CD4-positive, CD25-positive, alpha-beta regulatory T cell (primary cell): ENCODE measurements around the gene FAM20C. TPM values are rescaled to one million over a fixed set of nuclear protein-coding genes. Genes with fewer than 3 reads are reported as not detected.

Source experiments
- ATAC-seq, 2 donors: fragments of 150-1000 bp; cut with Tn5 transposase; one replicate each; pipeline ENCODE4 v1.10.0; 2021; ENCODE audit warnings: low read depth in 2 of 2, moderate number of reproducible peaks in 2 of 2, moderate library complexity in 1 of 2
- DNase-seq, 3 donors: peaks; one replicate each; pipeline versions ENCODE4 v3.0.0 to v3.0.0-alpha.2; 2012 to 2022; ENCODE audit warnings: mixed read lengths in 1 of 3
- H3K27ac ChIP-seq: one replicate; pipeline ENCODE4 v1.7.0; 2013; ENCODE audit warnings: mild to moderate bottlenecking, low read length; ENCODE audit not compliant: insufficient read depth, poor library complexity, severe bottlenecking
- H3K27me3 ChIP-seq: one replicate; pipeline ENCODE4 v1.7.0; 2013; ENCODE audit warnings: low read length; ENCODE audit not compliant: control insufficient read depth, insufficient read depth
- H3K36me3 ChIP-seq: one replicate; pipeline ENCODE4 v1.7.0; 2013; ENCODE audit warnings: mild to moderate bottlenecking, low read length, moderate library complexity; ENCODE audit not compliant: control insufficient read depth, insufficient read depth
- H3K4me1 ChIP-seq: 2 replicates; pipeline ENCODE4 v1.7.0; 2013; ENCODE audit warnings: mild to moderate bottlenecking, low read length; ENCODE audit not compliant: insufficient read depth, control insufficient read depth, poor library complexity, severe bottlenecking
- H3K4me3 ChIP-seq: one replicate; pipeline ENCODE4 v1.7.0; 2013; ENCODE audit warnings: low read depth, mild to moderate bottlenecking, low read length, moderate library complexity
- H3K9me3 ChIP-seq, 2 experiments: 1 replicate in 1 of 2; 2 replicates in 1 of 2; pipeline ENCODE4 v1.7.0; 2013; ENCODE audit warnings: low read length in 2 of 2, mild to moderate bottlenecking in 1 of 2, moderate library complexity in 1 of 2; ENCODE audit not compliant: control insufficient read depth in 2 of 2
- H3K27ac Mint-ChIP-seq, 3 donors: one replicate each; pipeline ENCODE4 v1.8.0; 2020 to 2022; ENCODE audit warnings: mild to moderate bottlenecking in 3 of 3, mixed read lengths in 3 of 3, moderate library complexity in 2 of 3
- H3K27me3 Mint-ChIP-seq: one replicate; pipeline ENCODE4 v1.8.0; 2022; ENCODE audit warnings: mild to moderate bottlenecking, mixed read lengths
- H3K36me3 Mint-ChIP-seq: one replicate; pipeline ENCODE4 v1.8.0; 2020; ENCODE audit warnings: mixed read lengths
- H3K4me1 Mint-ChIP-seq, 4 donors: one replicate each; pipeline ENCODE4 v1.8.0; 2020 to 2022; ENCODE audit warnings: mixed read lengths in 4 of 4, mild to moderate bottlenecking in 1 of 4
- H3K4me3 Mint-ChIP-seq, 4 donors: one replicate each; pipeline ENCODE4 v1.8.0; 2020 to 2022; ENCODE audit warnings: mild to moderate bottlenecking in 4 of 4, mixed read lengths in 4 of 4, moderate library complexity in 3 of 4
- H3K9me3 Mint-ChIP-seq, 7 donors: one replicate each; pipeline ENCODE4 v1.8.0; 2020 to 2022; ENCODE audit warnings: mixed read lengths in 7 of 7, mild to moderate bottlenecking in 3 of 7, moderate library complexity in 2 of 7
- polyA plus RNA-seq, 4 donors: library from polyadenylated mRNA; unstranded; fragments of 300-500 nt; fragmentation: Illumina TruSeq; gene quantifications; one replicate each; pipeline ENCODE4 v1.2.3, GENCODE V29; 2021
- total RNA-seq: library from RNA; stranded (reverse); gene quantifications from one replicate; pipeline ENCODE4 v1.2.3, GENCODE V29; 2022

Gene FAM20C
- total and polyA plus RNA-seq, 5 donors from 2014 or later, result not detected

- no peak overlapping the region for H3K4me3 Mint-ChIP-seq
- no peaks in the 10 kb centered on the region for H3K36me3 ChIP-seq
- H3K27ac Mint-ChIP-seq, result no peak overlapping the region
- ATAC-seq, result no peak
- no peaks in the 10 kb centered on the region for H3K36me3 Mint-ChIP-seq
- no peaks in the 10 kb centered on the region for H3K27me3 ChIP-seq
- H3K27ac ChIP-seq, result no peak overlapping the region
- no peaks in the 10 kb centered on the region for H3K27me3 Mint-ChIP-seq
- no peak for DNase-seq
- no peaks in the 10 kb centered on the region for H3K4me1 ChIP-seq
- H3K4me3 ChIP-seq, result no peak overlapping the region
- peaks cover 0 to 2% (median 0%) of the 10 kb centered on the region in 7 donors for H3K9me3 Mint-ChIP-seq
- no peaks in the 10 kb centered on the region for H3K9me3 ChIP-seq
- no peaks in the 10 kb centered on the region for H3K4me1 Mint-ChIP-seq
Measured at GRCh38 chr7:248732-249435, 56.5 kb downstream of the FAM20C start.

GRCh38 chr7:249989-250388 lies 57.6 kb downstream of the FAM20C start:
- H3K4me1 Mint-ChIP-seq, result no peaks in the 10 kb centered on the region

GRCh38 chr7:250523-250922 lies 58.2 kb downstream of the FAM20C start:
- Histone ChIP-seq H3K27ac (no peak overlapping the region), H3K4me1 (no peaks in the 10 kb centered on the region), H3K9me3 (no peaks in the 10 kb centered on the region), H3K36me3 (no peaks in the 10 kb centered on the region), H3K4me3 (no peak overlapping the region), H3K27me3 (no peaks in the 10 kb centered on the region)
- ATAC-seq (no peak), DNase-seq (no peak)
- H3K27me3 Mint-ChIP-seq, result no peaks in the 10 kb centered on the region
- no peaks in the 10 kb centered on the region for H3K4me1 Mint-ChIP-seq
- peaks cover 0 to 2% (median 0%) of the 10 kb centered on the region in 7 donors for H3K9me3 Mint-ChIP-seq
- no peaks in the 10 kb centered on the region for H3K36me3 Mint-ChIP-seq
- no peak overlapping the region for H3K4me3 Mint-ChIP-seq
- no peak overlapping the region for H3K27ac Mint-ChIP-seq

More at GRCh38 chr7:249989-250388, 57.6 kb downstream of the FAM20C start:
- H3K27ac ChIP-seq, result no peak overlapping the region
- H3K27ac Mint-ChIP-seq, result no peak overlapping the region
- H3K4me3 Mint-ChIP-seq, result no peak overlapping the region
- DNase-seq (no peak), ATAC-seq (no peak)
- no peaks in the 10 kb centered on the region for H3K36me3 Mint-ChIP-seq
- no peaks in the 10 kb centered on the region for H3K27me3 Mint-ChIP-seq
- H3K27me3 ChIP-seq, result no peaks in the 10 kb centered on the region
- no peaks in the 10 kb centered on the region for H3K4me1 ChIP-seq
- H3K36me3 ChIP-seq, result no peaks in the 10 kb centered on the region
- H3K9me3 Mint-ChIP-seq, result peaks cover 0 to 2% (median 0%) of the 10 kb centered on the region in 7 donors
- no peak overlapping the region for H3K4me3 ChIP-seq
- H3K9me3 ChIP-seq, result no peaks in the 10 kb centered on the region

- Histone ChIP-seq H3K9me3 (no peaks in the 10 kb centered on the region), H3K4me1 (no peaks in the 10 kb centered on the region), H3K4me3 (no peak overlapping the region), H3K36me3 (no peaks in the 10 kb centered on the region), H3K27ac (no peak overlapping the region), H3K27me3 (no peaks in the 10 kb centered on the region)
- Mint-ChIP-seq H3K27me3 (no peaks in the 10 kb centered on the region), H3K4me3 (no peak overlapping the region), H3K9me3 (no peaks in the 10 kb centered on the region), H3K36me3 (no peaks in the 10 kb centered on the region), H3K4me1 (no peaks in the 10 kb centered on the region), H3K27ac (no peak overlapping the region)
- DNase-seq (no peak), ATAC-seq (no peak)
Measured at GRCh38 chr7:251005-251404, 58.6 kb downstream of the FAM20C start.

- DNase-seq (no peak), ATAC-seq (no peak)
- Histone ChIP-seq H3K4me1 (no peaks in the 10 kb centered on the region), H3K9me3 (no peaks in the 10 kb centered on the region), H3K4me3 (no peak overlapping the region), H3K27ac (no peak overlapping the region), H3K27me3 (no peaks in the 10 kb centered on the region), H3K36me3 (no peaks in the 10 kb centered on the region)
- H3K4me1 Mint-ChIP-seq, result no peaks in the 10 kb centered on the region
- no peak overlapping the region for H3K4me3 Mint-ChIP-seq
- H3K36me3 Mint-ChIP-seq, result no peaks in the 10 kb centered on the region
- no peak overlapping the region for H3K27ac Mint-ChIP-seq
- H3K27me3 Mint-ChIP-seq, result no peaks in the 10 kb centered on the region
- no peaks in the 10 kb centered on the region for H3K9me3 Mint-ChIP-seq
Measured at GRCh38 chr7:251446-252175, 59.2 kb downstream of the FAM20C start.

- Mint-ChIP-seq H3K27ac (no peak overlapping the region), H3K9me3 (no peaks in the 10 kb centered on the region), H3K36me3 (no peaks in the 10 kb centered on the region), H3K27me3 (no peaks in the 10 kb centered on the region), H3K4me3 (no peak overlapping the region), H3K4me1 (no peaks in the 10 kb centered on the region)
- no peak overlapping the region for H3K4me3 ChIP-seq
- H3K4me1 ChIP-seq, result no peaks in the 10 kb centered on the region
- no peaks in the 10 kb centered on the region for H3K27me3 ChIP-seq
- H3K9me3 ChIP-seq, result no peaks in the 10 kb centered on the region
- ATAC-seq, result no peak
- no peak overlapping the region for H3K27ac ChIP-seq
- no peak for DNase-seq
- no peaks in the 10 kb centered on the region for H3K36me3 ChIP-seq
Measured at GRCh38 chr7:252216-252965, 60.0 kb downstream of the FAM20C start.

GRCh38 chr7:252981-253380 lies 60.6 kb downstream of the FAM20C start:
- Mint-ChIP-seq H3K4me3 (no peak overlapping the region), H3K27ac (no peak overlapping the region), H3K36me3 (no peaks in the 10 kb centered on the region), H3K27me3 (no peaks in the 10 kb centered on the region), H3K9me3 (no peaks in the 10 kb centered on the region), H3K4me1 (no peaks in the 10 kb centered on the region)
- DNase-seq, result no peak
- Histone ChIP-seq H3K36me3 (no peaks in the 10 kb centered on the region), H3K4me3 (no peak overlapping the region), H3K27me3 (no peaks in the 10 kb centered on the region), H3K27ac (no peak overlapping the region), H3K9me3 (no peaks in the 10 kb centered on the region), H3K4me1 (no peaks in the 10 kb centered on the region)
- no peak for ATAC-seq
